Measurements from ENCODE around the gene NSMCE1.

NSMCE1 gene

DNA sequence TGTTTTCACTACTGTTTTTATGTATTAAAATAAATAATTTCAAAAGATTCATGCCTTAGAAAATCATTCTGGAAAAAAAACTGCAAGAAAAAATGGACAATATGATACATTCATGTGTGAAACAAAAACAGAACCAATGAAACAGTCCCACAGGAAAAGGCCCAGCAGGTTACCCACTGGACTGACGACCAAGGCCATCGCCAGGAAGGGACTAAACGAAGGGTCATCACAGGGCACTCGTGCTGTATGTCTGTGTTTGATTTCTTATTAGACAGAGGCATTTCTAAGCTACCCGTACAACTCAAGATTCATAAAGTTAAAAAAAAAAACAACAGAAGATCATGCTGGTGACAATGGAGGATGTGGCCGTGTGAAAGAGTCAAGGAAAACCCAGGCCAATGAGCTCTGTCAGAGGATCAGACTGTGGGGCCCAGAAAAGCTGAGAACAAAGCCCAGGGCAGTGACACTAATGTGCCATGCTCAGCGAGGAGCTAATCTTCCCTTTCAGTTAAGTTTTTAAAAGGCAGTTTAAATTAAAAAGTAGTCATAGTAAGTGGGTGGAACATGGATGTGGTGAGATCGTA is 31.8 kb downstream of the NSMCE1 start:
- TF ChIP-seq, protein P1, sequence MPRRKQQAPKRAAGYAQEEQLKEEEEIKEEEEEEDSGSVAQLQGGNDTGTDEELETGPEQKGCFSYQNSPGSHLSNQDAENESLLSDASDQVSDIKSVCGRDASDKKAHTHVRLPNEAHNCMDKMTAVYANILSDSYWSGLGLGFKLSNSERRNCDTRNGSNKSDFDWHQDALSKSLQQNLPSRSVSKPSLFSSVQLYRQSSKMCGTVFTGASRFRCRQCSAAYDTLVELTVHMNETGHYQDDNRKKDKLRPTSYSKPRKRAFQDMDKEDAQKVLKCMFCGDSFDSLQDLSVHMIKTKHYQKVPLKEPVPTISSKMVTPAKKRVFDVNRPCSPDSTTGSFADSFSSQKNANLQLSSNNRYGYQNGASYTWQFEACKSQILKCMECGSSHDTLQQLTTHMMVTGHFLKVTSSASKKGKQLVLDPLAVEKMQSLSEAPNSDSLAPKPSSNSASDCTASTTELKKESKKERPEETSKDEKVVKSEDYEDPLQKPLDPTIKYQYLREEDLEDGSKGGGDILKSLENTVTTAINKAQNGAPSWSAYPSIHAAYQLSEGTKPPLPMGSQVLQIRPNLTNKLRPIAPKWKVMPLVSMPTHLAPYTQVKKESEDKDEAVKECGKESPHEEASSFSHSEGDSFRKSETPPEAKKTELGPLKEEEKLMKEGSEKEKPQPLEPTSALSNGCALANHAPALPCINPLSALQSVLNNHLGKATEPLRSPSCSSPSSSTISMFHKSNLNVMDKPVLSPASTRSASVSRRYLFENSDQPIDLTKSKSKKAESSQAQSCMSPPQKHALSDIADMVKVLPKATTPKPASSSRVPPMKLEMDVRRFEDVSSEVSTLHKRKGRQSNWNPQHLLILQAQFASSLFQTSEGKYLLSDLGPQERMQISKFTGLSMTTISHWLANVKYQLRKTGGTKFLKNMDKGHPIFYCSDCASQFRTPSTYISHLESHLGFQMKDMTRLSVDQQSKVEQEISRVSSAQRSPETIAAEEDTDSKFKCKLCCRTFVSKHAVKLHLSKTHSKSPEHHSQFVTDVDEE (CRISPR knock-in tag; IDR thresholded peaks at IDR 0.05), result no peak
- TF ChIP-seq PPARA (CRISPR knock-in tag; IDR thresholded peaks at IDR 0.05; ENCODE audit: borderline replicate concordance) (no peak), ZNF565 (CRISPR knock-in tag; conservative IDR thresholded peaks at IDR 0.05; ENCODE audit: low read depth) (no peak), CSDC2 (CRISPR knock-in tag; IDR thresholded peaks at IDR 0.05) (no peak), ESRRG (CRISPR knock-in tag; IDR thresholded peaks at IDR 0.05) (no peak)
- TF ChIP-seq, protein P2, sequence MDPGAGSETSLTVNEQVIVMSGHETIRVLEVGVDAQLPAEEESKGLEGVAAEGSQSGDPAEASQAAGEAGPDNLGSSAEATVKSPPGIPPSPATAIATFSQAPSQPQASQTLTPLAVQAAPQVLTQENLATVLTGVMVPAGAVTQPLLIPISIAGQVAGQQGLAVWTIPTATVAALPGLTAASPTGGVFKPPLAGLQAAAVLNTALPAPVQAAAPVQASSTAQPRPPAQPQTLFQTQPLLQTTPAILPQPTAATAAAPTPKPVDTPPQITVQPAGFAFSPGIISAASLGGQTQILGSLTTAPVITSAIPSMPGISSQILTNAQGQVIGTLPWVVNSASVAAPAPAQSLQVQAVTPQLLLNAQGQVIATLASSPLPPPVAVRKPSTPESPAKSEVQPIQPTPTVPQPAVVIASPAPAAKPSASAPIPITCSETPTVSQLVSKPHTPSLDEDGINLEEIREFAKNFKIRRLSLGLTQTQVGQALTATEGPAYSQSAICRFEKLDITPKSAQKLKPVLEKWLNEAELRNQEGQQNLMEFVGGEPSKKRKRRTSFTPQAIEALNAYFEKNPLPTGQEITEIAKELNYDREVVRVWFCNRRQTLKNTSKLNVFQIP (CRISPR knock-in tag; IDR thresholded peaks at IDR 0.05; ENCODE audit: borderline replicate concordance, low read depth), result no peak
- ATAC-seq, result no peak

- no peak; the same call in 2 of the 3 replicates for ATAC-seq
- TF ChIP-seq GLIS3 (CRISPR knock-in tag; IDR thresholded peaks at IDR 0.05) (no peak), CREB5 (CRISPR knock-in tag; IDR thresholded peaks at IDR 0.05; ENCODE audit: low read depth) (no peak), TCF4 (CRISPR knock-in tag; IDR thresholded peaks at IDR 0.05; ENCODE audit: borderline replicate concordance) (no peak), PATZ1 (CRISPR knock-in tag; IDR thresholded peaks at IDR 0.05; ENCODE audit: borderline replicate concordance) (no peak), SNAI2 (CRISPR knock-in tag; IDR thresholded peaks at IDR 0.05) (no peak), TOX (CRISPR knock-in tag; IDR thresholded peaks at IDR 0.05; ENCODE audit: borderline replicate concordance) (no peak), BACH2 (CRISPR knock-in tag; IDR thresholded peaks at IDR 0.05; ENCODE audit: borderline replicate concordance) (no peak), ZFP3 (CRISPR knock-in tag; IDR thresholded peaks at IDR 0.05) (no peak), CSRNP3 (CRISPR knock-in tag; IDR thresholded peaks at IDR 0.05) (no peak), ESRRG (CRISPR knock-in tag; IDR thresholded peaks at IDR 0.05) (no peak), OSR1 (CRISPR knock-in tag; IDR thresholded peaks at IDR 0.05) (no peak)
- TF ChIP-seq, protein P2 (CRISPR knock-in tag; IDR thresholded peaks at IDR 0.05; ENCODE audit: borderline replicate concordance, low read depth), result no peak
- TF ChIP-seq, protein P1 (CRISPR knock-in tag; IDR thresholded peaks at IDR 0.05), result no peak
Observed at GRCh38 chr16:27235938-27236245, 32.7 kb downstream of the NSMCE1 start.

All from SK-N-SH treated with all-trans-retinoic acid at 6 μM for 48 hours (cell line).